Endodermal cell (in vitro differentiated cells): ENCODE results near the gene TP73. TPM values are rescaled to one million over a fixed set of nuclear protein-coding genes. Genes with fewer than 3 reads are reported as not detected.

Source experiments
- DNase-seq: peaks from one replicate; pipeline ENCODE4 v3.0.0-alpha.2; 2017
- H3K27ac ChIP-seq: 2 replicates; pipeline ENCODE4 v1.5.1; 2013; ENCODE audit warnings: mild to moderate bottlenecking, low read depth, low read length, moderate library complexity
- H3K27me3 ChIP-seq: 2 replicates; pipeline ENCODE4 v1.6.1; 2013; ENCODE audit warnings: mild to moderate bottlenecking, low read length, moderate library complexity; ENCODE audit not compliant: insufficient read depth, control insufficient read depth, poor library complexity, severe bottlenecking
- H3K36me3 ChIP-seq: 2 replicates; pipeline ENCODE4 v1.7.0; 2013; ENCODE audit warnings: mild to moderate bottlenecking, low read length, moderate library complexity; ENCODE audit not compliant: control insufficient read depth, insufficient read depth
- H3K4me1 ChIP-seq: one replicate; pipeline ENCODE4 v1.7.0; 2013; ENCODE audit warnings: low read length; ENCODE audit not compliant: control insufficient read depth, insufficient read depth
- H3K4me3 ChIP-seq: 2 replicates; pipeline ENCODE4 v1.5.1; 2013; ENCODE audit warnings: mild to moderate bottlenecking, low read length, moderate library complexity
- H3K9ac ChIP-seq: 2 replicates; pipeline ENCODE4 v1.6.1; 2013; ENCODE audit warnings: mild to moderate bottlenecking, low read length, moderate library complexity; ENCODE audit not compliant: poor library complexity, severe bottlenecking; ENCODE audit errors: extremely low read depth
- H3K9me3 ChIP-seq: 2 replicates; pipeline ENCODE4 v1.6.1; 2013; ENCODE audit warnings: mild to moderate bottlenecking, low read length, moderate library complexity; ENCODE audit not compliant: control insufficient read depth
- H3K27ac Mint-ChIP-seq: 2 replicates; pipeline ENCODE4 v1.8.0; 2020; ENCODE audit warnings: mixed read lengths
- H3K27me3 Mint-ChIP-seq: 2 replicates; pipeline ENCODE4 v1.8.0; 2021; ENCODE audit warnings: mild to moderate bottlenecking, mixed read lengths; ENCODE audit not compliant: insufficient read depth
- H3K36me3 Mint-ChIP-seq: 2 replicates; pipeline ENCODE4 v1.8.0; 2020; ENCODE audit warnings: low read depth, mixed read lengths
- H3K4me1 Mint-ChIP-seq: 2 replicates; pipeline ENCODE4 v1.8.0; 2020; ENCODE audit warnings: mixed read lengths
- H3K4me3 Mint-ChIP-seq: 2 replicates; pipeline ENCODE4 v1.8.0; 2020; ENCODE audit warnings: mild to moderate bottlenecking, moderate library complexity, mixed read lengths
- H3K9me3 Mint-ChIP-seq: 2 replicates; pipeline ENCODE4 v1.8.0; 2020; ENCODE audit warnings: mild to moderate bottlenecking, mixed read lengths
- CTCF ChIP-seq: fragments of 200-600 bp; sonication (generic); conservative IDR thresholded peaks from 2 replicates; pipeline ENCODE4 v1.5.0; 2021; ENCODE audit warnings: antibody characterized with exemption, mild to moderate bottlenecking
- WGBS, 2 experiments: methylation state at CpG; one replicate each; pipeline versions ENCODE4 v1.1.5 to v1.1.7; 2013; ENCODE audit warnings: missing lambda C conversion rate in 2 of 2, mixed read lengths in 1 of 2; ENCODE audit not compliant: insufficient coverage in 1 of 2, insufficient read length in 1 of 2; 5-methylcytosine and 5-hydroxymethylcytosine counted together
- total RNA-seq, 2 donors: library from RNA; stranded (reverse); fragmentation: NEBNext Ultra II Directional in 1 of 2; extraction: Animal tissue kit (Norgen Biotek cat#: 25700) in 1 of 2; gene quantifications; 2 replicates in 1 of 2; 3 replicates in 1 of 2; pipeline ENCODE4 v1.2.1, GENCODE V29; 2021

The TP73 gene
- total RNA-seq, 2 donors from 2014 or later, result 3.4 to 3.5 TPM

GRCh38 chr1:3693321-3693720, 41.0 kb downstream of the TP73 start:
- no peaks in the 10 kb centered on the region for H3K4me1 ChIP-seq
- no peak overlapping the region for H3K27ac Mint-ChIP-seq
- no peak overlapping the region for H3K4me3 ChIP-seq
- H3K27me3 ChIP-seq, result no peaks in the 10 kb centered on the region
- 94 to 96% methylated on average over 8 to 11 of the region's 11 CpGs for WGBS, 2 experiments
- DNase-seq, result no peak
- H3K9ac ChIP-seq, result no peak overlapping the region
- no peak overlapping the region for H3K27ac ChIP-seq
- H3K9me3 Mint-ChIP-seq, result peaks cover 5% of the 10 kb centered on the region
- H3K4me3 Mint-ChIP-seq, result no peak overlapping the region
- no peak for TF ChIP-seq CTCF
- no peaks in the 10 kb centered on the region for H3K36me3 Mint-ChIP-seq
- H3K27me3 Mint-ChIP-seq, result peaks cover 25% of the 10 kb centered on the region
- peaks cover 3% of the 10 kb centered on the region for H3K4me1 Mint-ChIP-seq
- H3K9me3 ChIP-seq, result no peaks in the 10 kb centered on the region
- H3K36me3 ChIP-seq, result no peaks in the 10 kb centered on the region

- peaks cover 5% of the 10 kb centered on the region for H3K9me3 Mint-ChIP-seq
- no peak overlapping the region for H3K4me3 Mint-ChIP-seq
- peak; percentile 90 for TF ChIP-seq CTCF
- H3K27me3 ChIP-seq, result no peaks in the 10 kb centered on the region
- H3K27ac ChIP-seq, result no peak overlapping the region
- no peak overlapping the region for H3K9ac ChIP-seq
- H3K36me3 ChIP-seq, result no peaks in the 10 kb centered on the region
- peaks cover 33% of the 10 kb centered on the region for H3K27me3 Mint-ChIP-seq
- no peaks in the 10 kb centered on the region for H3K4me1 ChIP-seq
- H3K4me1 Mint-ChIP-seq, result peaks cover 2% of the 10 kb centered on the region
- H3K9me3 ChIP-seq, result no peaks in the 10 kb centered on the region
- H3K4me3 ChIP-seq, result no peak overlapping the region
- no peak overlapping the region for H3K27ac Mint-ChIP-seq
- peak; percentile 93 for DNase-seq
- H3K36me3 Mint-ChIP-seq, result no peaks in the 10 kb centered on the region
- 41 to 54% methylated on average over 24 to 33 of the region's 33 CpGs for WGBS, 2 experiments
Measured at GRCh38 chr1:3695326-3696217, 43.3 kb downstream of the TP73 start.

- Mint-ChIP-seq H3K4me1 (peaks cover 2% of the 10 kb centered on the region), H3K9me3 (peaks cover 5% of the 10 kb centered on the region), H3K27me3 (peaks cover 36% of the 10 kb centered on the region), H3K36me3 (no peaks in the 10 kb centered on the region), H3K4me3 (no peak overlapping the region), H3K27ac (no peak overlapping the region)
- H3K27ac ChIP-seq, result no peak overlapping the region
- H3K27me3 ChIP-seq, result no peaks in the 10 kb centered on the region
- TF ChIP-seq CTCF, result no peak
- H3K9ac ChIP-seq, result no peak overlapping the region
- no peak for DNase-seq
- WGBS, 2 experiments, result 84 to 100% methylated on average over 2 to 9 of the region's 9 CpGs
- H3K4me3 ChIP-seq, result no peak overlapping the region
- H3K36me3 ChIP-seq, result no peaks in the 10 kb centered on the region
- no peaks in the 10 kb centered on the region for H3K9me3 ChIP-seq
- H3K4me1 ChIP-seq, result no peaks in the 10 kb centered on the region
Measured at GRCh38 chr1:3696689-3697088, 44.4 kb downstream of the TP73 start.
